Measurements from ENCODE around the gene IPCEF1.

IPCEF1 gene

GRCh38 chr6:154356690-154357089 is at the start of gene IPCEF1:
Gene IPCEF1 (minus strand): TSS chr6:154356803. CDS start chr6:154265947, 90,856 bp downstream.
- DNase-seq (ENCODE audit: low read depth in 2 of 2) = no peak

- DNase-seq (ENCODE audit: low read depth in 2 of 2) = no peak
These were observed 49.7 kb upstream of the IPCEF1 start for GRCh38 chr6:154406301-154406700.

- DNase-seq (ENCODE audit: low read depth in 2 of 2) = no peak
These were observed 48.3 kb upstream of the IPCEF1 start for GRCh38 chr6:154404791-154405400.

GRCh38 chr6:154403788-154404187 is 47.2 kb upstream of the IPCEF1 start:
- peak in 1 of 2 experiments; percentile 45 for DNase-seq (ENCODE audit: low read depth in 2 of 2)

GRCh38 chr6:154402081-154402780 is 45.6 kb upstream of the IPCEF1 start:
- no peak for DNase-seq (ENCODE audit: low read depth in 2 of 2)

GRCh38 chr6:154399097-154399496 is 42.5 kb upstream of the IPCEF1 start:
- DNase-seq (ENCODE audit: low read depth in 2 of 2) = no peak

GRCh38 chr6:154397491-154398195 is 41.0 kb upstream of the IPCEF1 start:
- no peak for DNase-seq (ENCODE audit: low read depth in 2 of 2)

GRCh38 chr6:154395878-154396277 is 39.3 kb upstream of the IPCEF1 start:
- no peak for DNase-seq (ENCODE audit: low read depth in 2 of 2)

- DNase-seq (ENCODE audit: low read depth in 2 of 2) = no peak
These were observed 38.7 kb upstream of the IPCEF1 start for GRCh38 chr6:154395316-154395715.

- no peak for DNase-seq (ENCODE audit: low read depth in 2 of 2)
These were observed 38.0 kb upstream of the IPCEF1 start for GRCh38 chr6:154394571-154394970.

GRCh38 chr6:154390034-154390433 is 33.4 kb upstream of the IPCEF1 start:
- no peak for DNase-seq (ENCODE audit: low read depth in 2 of 2)

GRCh38 chr6:154388803-154389202 is 32.2 kb upstream of the IPCEF1 start:
- no peak for DNase-seq (ENCODE audit: low read depth in 2 of 2)

- peak; percentile 91 to 94 for DNase-seq (ENCODE audit: low read depth in 2 of 2)
These were observed 30.5 kb upstream of the IPCEF1 start for GRCh38 chr6:154386848-154387717.

GRCh38 chr6:154384191-154384590 is 27.6 kb upstream of the IPCEF1 start:
- DNase-seq (ENCODE audit: low read depth in 2 of 2) = no peak

- no peak for DNase-seq (ENCODE audit: low read depth in 2 of 2)
These were observed 26.7 kb upstream of the IPCEF1 start for GRCh38 chr6:154383273-154383672.

- no peak for DNase-seq (ENCODE audit: low read depth in 2 of 2)
These were observed 26.1 kb upstream of the IPCEF1 start for GRCh38 chr6:154382740-154383139.

- no peak for DNase-seq (ENCODE audit: low read depth in 2 of 2)
These were observed 24.9 kb upstream of the IPCEF1 start for GRCh38 chr6:154381548-154381947.

- no peak for DNase-seq (ENCODE audit: low read depth in 2 of 2)
These were observed 24.1 kb upstream of the IPCEF1 start for GRCh38 chr6:154380741-154381140.

GRCh38 chr6:154379585-154379984 is 23.0 kb upstream of the IPCEF1 start:
- no peak for DNase-seq (ENCODE audit: low read depth in 2 of 2)

- DNase-seq (ENCODE audit: low read depth in 2 of 2) = no peak
These were observed 21.9 kb upstream of the IPCEF1 start for GRCh38 chr6:154378518-154378917.

GRCh38 chr6:154377726-154378125 is 21.1 kb upstream of the IPCEF1 start:
- DNase-seq (ENCODE audit: low read depth in 2 of 2) = no peak

- DNase-seq (ENCODE audit: low read depth in 2 of 2) = no peak
These were observed 17.4 kb upstream of the IPCEF1 start for GRCh38 chr6:154373971-154374370.
